K562 (cell line): Measurements from ENCODE around the gene JUN. TPM values are rescaled to one million over a fixed set of nuclear protein-coding genes. Genes with fewer than 3 reads are reported as not detected.

Experiments
- ATAC-seq: fragments of 200-7000 bp; cut with Tn5 transposase; 3 replicates; pipeline ENCODE4 v1.9.1; 2020; ENCODE audit warnings: moderate library complexity
- BruUV-seq: library from RNA; stranded (reverse); fragments of 400-500 nt; replicated peaks from 2 replicates; lab custom pipeline; 2021; lab: Mats Ljungman, UMichigan
- CTCF ChIA-PET: fragments of 300-600 bp; formaldehyde crosslinking; extraction: SDS; loops from one replicate; lab custom pipeline; 2021; ENCODE audit warnings: low intra/inter-chr PET ratio; lab: Yijun Ruan, JAX
- POLR2A ChIA-PET: fragments of 300-600, 350-650 bp; sonication (Branson Sonifier 250); formaldehyde crosslinking; extraction: SDS; loops from one replicate; lab custom pipeline; 2021; ENCODE audit warnings: antibody characterized with exemption, inconsistent platforms; lab: Yijun Ruan, JAX
- DNase-seq, 4 experiments: peaks; one replicate each; pipeline versions ENCODE4 v3.0.0 to v3.0.0-alpha.2; 2011 to 2018; ENCODE audit warnings: low spot score in 3 of 4, mixed read lengths in 3 of 4; ENCODE audit errors: extremely low read depth in 1 of 4
- FAIRE-seq: peaks from 2 replicates; lab custom pipeline; 2011; peaks lifted over from hg19 to GRCh38; lab: Jason Lieb, UNC
- H2AFZ ChIP-seq: 2 replicates; pipeline ENCODE4 v1.6.0; 2011; ENCODE audit warnings: low read depth, low read length, control low read depth, inconsistent platforms
- H3K27ac ChIP-seq: fragments of 200-600 bp; 3 replicates; pipeline ENCODE4 v1.8.0; 2011; ENCODE audit warnings: low read depth, mild to moderate bottlenecking, control low read depth, inconsistent platforms, low read length, moderate library complexity, mixed read lengths; ENCODE audit errors: extremely low read depth
- H3K27me3 ChIP-seq, 2 experiments: fragments of 300-600 bp in 1 of 2; 2 replicates in 1 of 2; 3 replicates in 1 of 2; pipeline versions ENCODE4 v1.6.0 to v1.8.0; 2011; ENCODE audit warnings: inconsistent platforms in 2 of 2, low read length in 2 of 2, mild to moderate bottlenecking in 1 of 2, mixed read lengths in 1 of 2, moderate library complexity in 1 of 2; ENCODE audit not compliant: control insufficient read depth in 2 of 2, insufficient read depth in 2 of 2
- H3K36me3 ChIP-seq: fragments of 300-600 bp; 3 replicates; pipeline ENCODE4 v1.8.0; 2011; ENCODE audit warnings: mild to moderate bottlenecking, low read length, inconsistent platforms; ENCODE audit not compliant: control insufficient read depth, insufficient read depth
- H3K4me1 ChIP-seq, 2 experiments: fragments of 200-600 bp in 1 of 2; replicated peaks in 1 of 2; 2 replicates in 1 of 2; 3 replicates in 1 of 2; pipeline versions ENCODE4 v1.5.1 to v1.8.0; 2011; ENCODE audit warnings: inconsistent platforms in 2 of 2, low read length in 2 of 2, mild to moderate bottlenecking in 1 of 2, mixed read lengths in 1 of 2, moderate library complexity in 1 of 2; ENCODE audit not compliant: control insufficient read depth in 2 of 2, insufficient read depth in 2 of 2
- H3K4me2 ChIP-seq: 2 replicates; pipeline ENCODE4 v1.6.1; 2011; ENCODE audit warnings: low read length, control low read depth, inconsistent platforms, mixed read lengths; ENCODE audit not compliant: insufficient read depth
- H3K4me3 ChIP-seq: fragments of 200-600 bp; sonication (generic), shearing (Covaris generic); 2 replicates; pipeline ENCODE4 v1.5.1; 2016; ENCODE audit warnings: control low read depth, inconsistent platforms
- H3K79me2 ChIP-seq: fragments of 200-600 bp; 3 replicates; pipeline ENCODE4 v1.8.0; 2011; ENCODE audit warnings: low read length, inconsistent platforms; ENCODE audit not compliant: control insufficient read depth, insufficient read depth
- H3K9ac ChIP-seq, 2 experiments: 2 replicates each; pipeline versions ENCODE4 v1.6.0 to v1.6.1; 2011; ENCODE audit warnings: low read depth in 2 of 2, low read length in 2 of 2, control low read depth in 1 of 2, inconsistent platforms in 1 of 2, mild to moderate bottlenecking in 1 of 2, mixed read lengths in 1 of 2; ENCODE audit not compliant: insufficient read depth in 1 of 2
- H3K9me1 ChIP-seq: one replicate; pipeline ENCODE4 v1.6.0; 2011; ENCODE audit warnings: inconsistent platforms, mild to moderate bottlenecking, low read length, moderate library complexity; ENCODE audit not compliant: control insufficient read depth, insufficient read depth
- H3K9me3 ChIP-seq: replicated peaks from 2 replicates; pipeline ENCODE4 v1.5.1; 2011; ENCODE audit warnings: low read depth, low read length, inconsistent platforms; ENCODE audit not compliant: control insufficient read depth, insufficient read depth
- H4K20me1 ChIP-seq: replicated peaks from 2 replicates; pipeline ENCODE4 v1.6.1; 2011; ENCODE audit warnings: low read length, inconsistent platforms, mixed read lengths; ENCODE audit not compliant: control insufficient read depth, insufficient read depth
- ATF7 ChIP-seq: fragments of 450-650 bp; IDR thresholded peaks from 2 replicates; pipeline ENCODE4 v1.7.1; 2014; ENCODE audit warnings: mild to moderate bottlenecking, moderate library complexity
- BCOR ChIP-seq: fragments of 450-650 bp; IDR thresholded peaks from 2 replicates; pipeline ENCODE4 v1.6.1; 2016
- KDM1A ChIP-seq, 2 experiments: fragments of 450-650 bp; IDR thresholded peaks; 2 replicates each; pipeline ENCODE4 v1.6.1; 2016; ENCODE audit warnings: mild to moderate bottlenecking in 2 of 2
- RBM25 ChIP-seq: fragments of 200-400 bp; formaldehyde crosslinking; IDR thresholded peaks from 2 replicates; pipeline ENCODE4 v1.6.1; 2018; ENCODE audit warnings: low read length, low read depth, moderate library complexity; ENCODE audit not compliant: severe bottlenecking
- ZFP36 ChIP-seq: fragments of 150-350 bp; IDR thresholded peaks from 2 replicates; pipeline ENCODE4 v1.6.1; 2018; ENCODE audit warnings: low read length, low read depth; ENCODE audit not compliant: partially characterized antibody
- ZNF12 ChIP-seq: sonication (generic); formaldehyde crosslinking; IDR thresholded peaks from 2 replicates; pipeline ENCODE4 v1.4.0; 2020; ENCODE audit warnings: mild to moderate bottlenecking, missing genetic modification reagents
- ZNF79 ChIP-seq: fragments of 250-450 bp; sonication (Bioruptor Pico); IDR thresholded peaks from 2 replicates; pipeline ENCODE4 v1.4.0; 2020; ENCODE audit warnings: low read depth, mild to moderate bottlenecking, moderate library complexity
- WGBS: fragments of 100-300 bp; shearing (Covaris generic); methylation state at CpG from one replicate; pipeline ENCODE4 v1.1.6; 2016; ENCODE audit warnings: low coverage, mixed read lengths; ENCODE audit not compliant: insufficient coverage; ENCODE audit errors: missing lambda C conversion rate; 5-methylcytosine and 5-hydroxymethylcytosine counted together
- in situ Hi-C: fragments of 300-500 bp; cut with MboI; formaldehyde crosslinking; loops from 4 replicates; pipeline ENCODE4 v1.15.0; 2018; ENCODE audit warnings: inconsistent platforms, mixed read lengths
- intact Hi-C: fragments of 100-400 bp; cut with micrococcal nuclease; formaldehyde crosslinking; loops from 2 replicates; pipeline ENCODE4 v1.14.2; 2022
- polyA plus RNA-seq, 8 experiments: library from polyadenylated mRNA; depleted of rRNA in 4 of 8; stranded (reverse) in 5 of 8; unstranded in 3 of 8; fragments of >200 nt; fragmentation: Nextera tagmentation in 2 of 8; fragmentation: Illumina TruSeq in 1 of 8; extraction: Ambion mirVana in 2 of 8; extraction: Trizol in 1 of 8; gene quantifications; 2 replicates each; pipeline versions ENCODE4 v1.2.1 to v1.2.3, GENCODE V29; 2011 to 2014; ENCODE audit warnings: inconsistent platforms in 1 of 8, missing spikeins in 1 of 8
- total RNA-seq, 7 experiments: library from RNA; depleted of rRNA in 6 of 7; stranded (reverse); fragments of >200 nt in 6 of 7; fragmentation: Illumina TruSeq in 2 of 7; extraction: Trizol in 2 of 7; gene quantifications; 2 replicates each; pipeline versions ENCODE4 v1.2.1 to v1.2.3, GENCODE V29; 2011 to 2021; ENCODE audit warnings: low replicate concordance in 1 of 7

Gene JUN
- total and polyA plus RNA-seq, 9 of the 15 experiments (the other 6 are each of a cell fraction or from before 2014, with no cell fraction given) = 0.32 to 23.4 (median 4.0) TPM

DNA sequence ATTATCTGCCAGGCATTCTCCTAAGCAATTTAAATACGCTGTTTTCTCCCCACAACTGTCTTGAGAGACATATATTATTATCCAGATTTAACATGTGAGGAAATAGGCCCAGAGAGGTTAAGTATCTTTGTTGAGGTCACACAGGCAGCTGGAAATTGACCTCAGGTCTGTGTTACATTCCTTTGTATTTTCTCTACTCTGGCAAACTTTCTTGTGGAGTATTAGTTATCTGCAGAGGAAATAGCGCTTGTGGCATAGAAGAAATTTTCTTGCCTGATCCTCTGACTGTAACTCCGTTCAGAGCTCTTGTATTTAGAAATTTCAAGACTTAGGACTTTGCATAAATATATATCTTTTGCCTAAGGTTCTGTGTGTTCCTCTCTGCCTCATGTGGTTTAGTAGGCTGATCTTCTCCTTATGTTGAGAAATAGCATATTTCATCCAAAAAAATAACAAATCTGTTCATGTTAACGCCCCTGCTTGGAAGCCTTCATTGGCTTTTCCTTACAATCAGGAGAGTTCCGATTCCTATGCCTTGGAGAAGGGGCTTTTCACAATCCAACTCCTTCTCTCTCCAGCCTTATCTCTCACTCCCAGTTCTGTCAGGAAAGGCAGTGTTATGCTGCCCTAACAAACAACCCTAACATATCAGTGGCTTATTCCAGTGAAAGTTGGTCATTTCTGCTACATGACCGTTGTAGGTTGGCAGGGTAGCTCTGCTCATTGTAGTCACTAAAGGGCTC lies 2.5 kb upstream of the JUN start:
- BruUV-seq = no TSS peak
- no peak for FAIRE-seq
- intact Hi-C loops = loop anchor here (10.0 kb wide), 5 partner anchors 218 to 358 kb away; no protein-coding TSS in a partner anchor
- no peaks in the 10 kb centered on the region for H3K27me3 ChIP-seq
- H4K20me1 ChIP-seq = peaks cover 5% of the 10 kb centered on the region; the same call in 1 of the 2 replicates
- H3K9me3 ChIP-seq = no peaks in the 10 kb centered on the region
- no peak for TF ChIP-seq ATF7
- TF ChIP-seq ZNF79 (CRISPR knock-in tag) = no peak
- TF ChIP-seq ZFP36 = peak; percentile 62
- TF ChIP-seq BCOR = peak; percentile 78
- peak; percentile 91 for TF ChIP-seq ZNF12 (CRISPR knock-in tag)
- peak in 1 of 2 experiments; percentile 57; a peak in 1 of 4 replicates for TF ChIP-seq KDM1A (IDR thresholded peaks at IDR 0.05)
- TF ChIP-seq RBM25 = peak; percentile 85
- TF ChIP-seq, all 486 proteins: peak for 5
- H3K4me2 ChIP-seq = no peak overlapping the region
- WGBS = 66% methylated on average over 6 of the region's 6 CpGs
- DNase-seq (no peak), ATAC-seq (no peak)
- no peaks in the 10 kb centered on the region for H3K36me3 ChIP-seq
- in situ Hi-C loops = loop anchor here (10.0 kb wide), 2 partner anchors 98 to 498 kb away; no protein-coding TSS in a partner anchor
- no peaks in the 10 kb centered on the region for H3K9me1 ChIP-seq
- peaks cover 5 to 37% of the 10 kb centered on the region in 2 experiments; a peak in 4 of 5 replicates for H3K4me1 ChIP-seq
- no peak overlapping the region for H3K9ac ChIP-seq
- POLR2A ChIA-PET = interaction anchor here (0.7 to 1.1 kb wide), 2 partner anchors 30 to 229 kb away, joined by 3 read pairs; no protein-coding TSS in a partner anchor
- no peak overlapping the region for H2AFZ ChIP-seq
- H3K79me2 ChIP-seq = peaks cover 21% of the 10 kb centered on the region
- CTCF ChIA-PET = interaction anchor here (0.6 kb wide), 1 partner anchor 444 kb away, joined by 8 read pairs; no protein-coding TSS in a partner anchor
- no peak overlapping the region for H3K4me3 ChIP-seq
- no peak overlapping the region for H3K27ac ChIP-seq
